HCT116 (cell line): ENCODE data around the gene ANKRD13D. TPM values are rescaled to one million over a fixed set of nuclear protein-coding genes. Genes with fewer than 3 reads are reported as not detected.

Experiments used
- ATAC-seq: fragments of 200-7000 bp; cut with Tn5 transposase; 2 replicates; pipeline ENCODE4 v1.9.1; 2020; ENCODE audit warnings: mild to moderate bottlenecking, moderate library complexity
- BruUV-seq: library from RNA; stranded (reverse); fragments of 400-500 nt; replicated peaks from 2 replicates; lab custom pipeline; 2021; lab: Mats Ljungman, UMichigan
- CTCF ChIA-PET: fragments of 300-600 bp; sonication (Branson Sonifier 250); formaldehyde crosslinking; loops from one replicate; lab custom pipeline; 2021; ENCODE audit warnings: antibody characterized with exemption; lab: Charles Lee
- POLR2A ChIA-PET: fragments of 300-600, 350-600 bp; sonication (Branson Sonifier 250); formaldehyde crosslinking; loops from one replicate; lab custom pipeline; 2021; ENCODE audit warnings: antibody characterized with exemption; lab: Charles Lee
- RAD21 ChIA-PET, 2 experiments: fragments of 300-600 bp; sonication (Branson Sonifier 250); formaldehyde crosslinking; loops; one replicate each; lab custom pipeline; 2023; ENCODE audit warnings: low total read pairs in 2 of 2; ENCODE audit not compliant: uncharacterized antibody in 2 of 2, unreplicated experiment in 2 of 2, low non-redundant PET in 1 of 2; lab: Charles Lee
- DNase-seq: peaks from one replicate; pipeline ENCODE4 v3.0.0-alpha.2; 2010; ENCODE audit warnings: low read depth, low spot score
- H2AFZ ChIP-seq: fragments of 200-600 bp; shearing (Covaris generic), sonication (generic); 2 replicates; pipeline ENCODE4 v1.6.1; 2017; ENCODE audit warnings: low read depth, mixed run types, mixed read lengths, antibody characterized with exemption, low read length; ENCODE audit not compliant: poor library complexity, severe bottlenecking
- H3K27ac ChIP-seq: 2 replicates; pipeline ENCODE4 v1.5.1; 2012; ENCODE audit warnings: low read depth, low read length
- H3K27me3 ChIP-seq: fragments of 200-600 bp; sonication (generic); 2 replicates; pipeline ENCODE4 v1.6.1; 2016; ENCODE audit warnings: mixed run types, low read length, mixed read lengths; ENCODE audit not compliant: insufficient read depth
- H3K36me3 ChIP-seq, 2 experiments: fragments of 200-500 bp in 1 of 2; fragments of 200-600 bp in 1 of 2; sonication (Bioruptor generic) in 1 of 2; sonication (generic) in 1 of 2; 2 replicates each; pipeline versions ENCODE4 v1.5.1 to v1.6.1; 2014 to 2016; ENCODE audit warnings: low read length in 2 of 2, inconsistent platforms in 1 of 2, mixed read lengths in 1 of 2, mixed run types in 1 of 2; ENCODE audit not compliant: insufficient read depth in 2 of 2, control insufficient read depth in 1 of 2
- H3K4me1 ChIP-seq, 2 experiments: fragments of 200-600 bp in 1 of 2; sonication (generic) in 1 of 2; 2 replicates each; pipeline versions ENCODE4 v1.5.1 to v1.6.1; 2012 to 2017; ENCODE audit warnings: low read length in 2 of 2, inconsistent platforms in 1 of 2, mild to moderate bottlenecking in 1 of 2, mixed read lengths in 1 of 2, mixed run types in 1 of 2, moderate library complexity in 1 of 2; ENCODE audit not compliant: insufficient read depth in 2 of 2, control insufficient read depth in 1 of 2
- H3K4me2 ChIP-seq: fragments of 200-600 bp; sonication (generic); 2 replicates; pipeline ENCODE4 v1.6.1; 2017; ENCODE audit warnings: mixed run types, low read length, mixed read lengths
- H3K4me3 ChIP-seq, 2 experiments: fragments of 200-600 bp in 1 of 2; sonication (generic) in 1 of 2; replicated peaks in 1 of 2; 2 replicates each; pipeline ENCODE4 v1.5.1; 2011 to 2016; ENCODE audit warnings: low read length in 2 of 2, control low read depth in 1 of 2, low read depth in 1 of 2, mild to moderate bottlenecking in 1 of 2, mixed read lengths in 1 of 2, mixed run types in 1 of 2
- H3K79me2 ChIP-seq: fragments of 200-600 bp; sonication (generic); 2 replicates; pipeline ENCODE4 v1.6.1; 2017; ENCODE audit warnings: mild to moderate bottlenecking, mixed run types, low read length, moderate library complexity, mixed read lengths; ENCODE audit not compliant: insufficient read depth
- H3K9ac ChIP-seq: fragments of 200-600 bp; sonication (generic); 2 replicates; pipeline ENCODE4 v1.6.1; 2016; ENCODE audit warnings: low read length, mixed read lengths
- H3K9me2 ChIP-seq: fragments of 200-600 bp; sonication (generic), shearing (Covaris generic); 2 replicates; pipeline ENCODE4 v1.6.1; 2017; ENCODE audit warnings: mixed run types, mild to moderate bottlenecking, moderate library complexity; ENCODE audit not compliant: insufficient read depth
- H3K9me3 ChIP-seq, 2 experiments: fragments of 200-500 bp in 1 of 2; fragments of 200-600 bp in 1 of 2; sonication (Bioruptor generic) in 1 of 2; sonication (generic) in 1 of 2; 2 replicates each; pipeline ENCODE4 v1.6.1; 2014 to 2017; ENCODE audit warnings: low read length in 2 of 2, mixed read lengths in 2 of 2, inconsistent platforms in 1 of 2, low read depth in 1 of 2, mild to moderate bottlenecking in 1 of 2, mixed run types in 1 of 2, moderate library complexity in 1 of 2; ENCODE audit not compliant: control insufficient read depth in 1 of 2, insufficient read depth in 1 of 2
- H4K20me1 ChIP-seq: fragments of 200-600 bp; sonication (generic), shearing (Covaris generic); 2 replicates; pipeline ENCODE4 v1.6.1; 2017; ENCODE audit warnings: mixed run types, mild to moderate bottlenecking, moderate library complexity; ENCODE audit not compliant: insufficient read depth
- CTCF ChIP-seq, 3 experiments: fragments of 200-600 bp in 1 of 3; sonication (generic) in 1 of 3; IDR thresholded peaks in 2 of 3; conservative IDR thresholded peaks in 1 of 3; 2 replicates each; pipeline ENCODE4 v1.5.1; 2012 to 2017; ENCODE audit warnings: low read depth in 2 of 3, low read length in 2 of 3, antibody characterized with exemption in 1 of 3, borderline replicate concordance in 1 of 3, control low read depth in 1 of 3, mild to moderate bottlenecking in 1 of 3, mixed read lengths in 1 of 3, mixed run types in 1 of 3, moderate library complexity in 1 of 3; ENCODE audit not compliant: insufficient read depth in 1 of 3
- FOSL1 ChIP-seq: IDR thresholded peaks from 2 replicates; pipeline ENCODE4 v1.6.1; 2012; ENCODE audit warnings: low read depth
- POLR2A ChIP-seq: IDR thresholded peaks from 2 replicates; pipeline ENCODE4 v1.7.0; 2011; ENCODE audit warnings: borderline replicate concordance; ENCODE audit not compliant: insufficient read depth, insufficient read length; ENCODE audit errors: extremely low read depth
- SP1 ChIP-seq: IDR thresholded peaks from 2 replicates; pipeline ENCODE4 v1.6.1; 2012; ENCODE audit warnings: low read depth
- TCF7L2 ChIP-seq: IDR thresholded peaks from 2 replicates; pipeline ENCODE4 v1.7.0; 2011; ENCODE audit warnings: borderline replicate concordance, inconsistent platforms; ENCODE audit not compliant: insufficient read depth, insufficient read length; ENCODE audit errors: extremely low read depth
- ZFX ChIP-seq: fragments of 450-650 bp; IDR thresholded peaks from 2 replicates; pipeline ENCODE4 v1.6.1; 2017
- ZNF274 ChIP-seq: fragments of 200-500 bp; sonication (Bioruptor generic); IDR thresholded peaks from 2 replicates; pipeline ENCODE4 v1.6.1; 2014; ENCODE audit warnings: mild to moderate bottlenecking, low read depth, low read length, inconsistent platforms
- intact Hi-C: fragments of 100-400 bp; cut with micrococcal nuclease; formaldehyde crosslinking; loops from 2 replicates; pipeline ENCODE4 v1.10.0; 2022
- total RNA-seq: library from RNA; stranded (reverse); gene quantifications from one replicate; pipeline ENCODE4 v1.2.1, GENCODE V29; 2021; ENCODE audit not compliant: unreplicated experiment

The ANKRD13D gene
- total RNA-seq, 1 experiment from 2014 or later = 61.1 TPM

GRCh38 chr11:67345247-67345919 lies 56.3 kb downstream of the ANKRD13D start:
- Histone ChIP-seq H3K27ac (peak overlapping the region; percentile 8; the same call in 1 of the 2 replicates), H3K9ac (peak overlapping the region; percentile 5; the same call in 1 of the 2 replicates), H3K9me3 (no peaks in the 10 kb centered on the region), H2AFZ (no peak overlapping the region), H3K79me2 (no peaks in the 10 kb centered on the region), H3K4me2 (peak overlapping the region; percentile 64), H3K4me3 (no peak overlapping the region), H3K4me1 (peaks cover 11 to 44% of the 10 kb centered on the region in 2 experiments), H4K20me1 (no peaks in the 10 kb centered on the region), H3K36me3 (no peaks in the 10 kb centered on the region), H3K9me2 (no peaks in the 10 kb centered on the region), H3K27me3 (no peaks in the 10 kb centered on the region)
- ChIA-PET POLR2A (interaction anchor here (1.3 to 1.9 kb wide), 3 partner anchors 9 to 38 kb away, joined by 3 to 10 read pairs (median 3); partner anchors contain the start of gene POLD4), RAD21 (interaction anchor here (0.8 to 1.9 kb wide), 5 partner anchors 27 to 37 kb away, joined by 3 to 7 read pairs (median 4); no protein-coding TSS in a partner anchor), CTCF (interaction anchor here (1.1 to 4.2 kb wide), 11 partner anchors 9 to 269 kb away, joined by 3 to 50 read pairs (median 4); partner anchors contain the start of genes CLCF1 and POLD4)
- ATAC-seq (peak; percentile 58), DNase-seq (no peak)
- BruUV-seq = no TSS peak
- intact Hi-C loops = no loop called here
- peak; percentile 25 for TF ChIP-seq ZFX
- no peak for TF ChIP-seq FOSL1

GRCh38 chr11:67345920-67346819 lies 57.1 kb downstream of the ANKRD13D start:
- Histone ChIP-seq H3K36me3 (no peaks in the 10 kb centered on the region), H2AFZ (no peak overlapping the region), H3K9me2 (no peaks in the 10 kb centered on the region), H3K4me3 (peak overlapping the region in 1 of 2 experiments; percentile 13; a peak in 1 of 4 replicates), H3K9ac (peak overlapping the region; percentile 5; the same call in 1 of the 2 replicates), H3K79me2 (no peaks in the 10 kb centered on the region), H3K27ac (peak overlapping the region; percentile 8; the same call in 1 of the 2 replicates), H4K20me1 (no peaks in the 10 kb centered on the region), H3K4me1 (peaks cover 11 to 48% of the 10 kb centered on the region in 2 experiments), H3K9me3 (no peaks in the 10 kb centered on the region), H3K4me2 (peak overlapping the region; percentile 64), H3K27me3 (no peaks in the 10 kb centered on the region)
- intact Hi-C loops = no loop called here
- ChIA-PET POLR2A (interaction anchor here (0.8 to 1.9 kb wide), 5 partner anchors 8 to 37 kb away, joined by 3 to 10 read pairs (median 3); partner anchors contain the start of gene POLD4), RAD21 (interaction anchor here (0.8 to 1.9 kb wide), 5 partner anchors 28 to 37 kb away, joined by 3 to 7 read pairs (median 4); no protein-coding TSS in a partner anchor), CTCF (interaction anchor here (1.1 to 4.2 kb wide), 14 partner anchors 9 to 270 kb away, joined by 3 to 50 read pairs (median 4); partner anchors contain the start of genes CLCF1, POLD4 and RAD9A)
- DNase-seq (peak; percentile 54), ATAC-seq (peak; percentile 79)
- TF ChIP-seq TCF7L2 = peak; percentile 59
- TF ChIP-seq POLR2A = no peak
- TF ChIP-seq ZNF274 = no peak
- no peak for TF ChIP-seq SP1
- peak in 2 of 3 experiments; percentile 88 to 89; a peak in 4 of 6 replicates for TF ChIP-seq CTCF (IDR thresholded peaks at IDR 0.05 in 2 of 3, conservative IDR thresholded peaks at IDR 0.05 in 1 of 3; ENCODE audit: borderline replicate concordance in 1 of 3, insufficient read depth in 1 of 3, low read depth in 2 of 3, low read length in 2 of 3)
- BruUV-seq = no TSS peak
